Activated CD8-positive, alpha-beta T cell treated with anti-CD3 and anti-CD28 coated beads, Interleukin-2, amount 10 ng/mL, durations not matched to agents 7 days and 5 days (primary cell): ENCODE measurements around the gene KREMEN1. TPM values are rescaled to one million over a fixed set of nuclear protein-coding genes. Genes with fewer than 3 reads are reported as not detected.

ENCODE experiments used
- ATAC-seq: fragments of 150-1000 bp; cut with Tn5 transposase; one replicate; pipeline ENCODE4 v1.10.0; 2021; ENCODE audit warnings: moderate library complexity
- CTCF ChIA-PET: fragments of 350-600 bp; sonication (Branson Sonifier 250); formaldehyde crosslinking; loops from one replicate; lab custom pipeline; 2021; ENCODE audit warnings: antibody characterized with exemption; lab: Charles Lee
- POLR2A ChIA-PET: fragments of 350-600 bp; sonication (Branson Sonifier 250); formaldehyde crosslinking; loops from one replicate; lab custom pipeline; 2021; ENCODE audit warnings: antibody characterized with exemption; lab: Charles Lee
- DNase-seq: peaks from one replicate; pipeline ENCODE4 v3.0.0-alpha.2; 2020
- H3K27ac Mint-ChIP-seq: one replicate; pipeline ENCODE4 v1.8.0; 2021; ENCODE audit warnings: mild to moderate bottlenecking, mixed read lengths
- H3K27me3 Mint-ChIP-seq: one replicate; pipeline ENCODE4 v1.8.0; 2021; ENCODE audit warnings: low read depth, mixed read lengths
- H3K36me3 Mint-ChIP-seq: one replicate; pipeline ENCODE4 v1.8.0; 2021; ENCODE audit warnings: low read depth, mixed read lengths
- H3K4me1 Mint-ChIP-seq: one replicate; pipeline ENCODE4 v1.8.0; 2021; ENCODE audit warnings: low read depth, mixed read lengths
- H3K4me3 Mint-ChIP-seq: one replicate; pipeline ENCODE4 v1.8.0; 2021; ENCODE audit warnings: mild to moderate bottlenecking, mixed read lengths
- H3K9me3 Mint-ChIP-seq: one replicate; pipeline ENCODE4 v1.8.0; 2022; ENCODE audit warnings: mixed read lengths; ENCODE audit not compliant: insufficient read depth
- total RNA-seq, 2 experiments: library from RNA; stranded (reverse); gene quantifications; one replicate each; pipeline ENCODE4 v1.2.3, GENCODE V29; 2021

Gene KREMEN1
- total RNA-seq, 2 experiments from 2014 or later, result 0.16 TPM; not detected in 1

- Mint-ChIP-seq H3K27ac (no peak overlapping the region), H3K27me3 (peaks cover 4% of the 10 kb centered on the region), H3K4me3 (no peak overlapping the region), H3K4me1 (no peaks in the 10 kb centered on the region), H3K9me3 (no peaks in the 10 kb centered on the region), H3K36me3 (no peaks in the 10 kb centered on the region)
- ChIA-PET POLR2A (interaction anchor here (0.7 kb wide), 1 partner anchor 14 kb away, joined by 3 read pairs; no protein-coding TSS in a partner anchor), CTCF (interaction anchor here (1.5 kb wide), 1 partner anchor 9 kb away, joined by 5 read pairs; no protein-coding TSS in a partner anchor)
- ATAC-seq (no peak), DNase-seq (no peak)
Measured at GRCh38 chr22:29050457-29050856, 22.4 kb upstream of the KREMEN1 start.

GRCh38 chr22:29053048-29053702 lies 19.7 kb upstream of the KREMEN1 start:
- no peak overlapping the region for H3K27ac Mint-ChIP-seq
- H3K4me1 Mint-ChIP-seq, result no peaks in the 10 kb centered on the region
- no peak overlapping the region for H3K4me3 Mint-ChIP-seq
- peaks cover 10% of the 10 kb centered on the region for H3K27me3 Mint-ChIP-seq
- ChIA-PET POLR2A (no interaction called here), CTCF (interaction anchor here (1.2 to 1.6 kb wide), 3 partner anchors 11 to 452 kb away, joined by 4 to 6 read pairs (median 5); no protein-coding TSS in a partner anchor)
- ATAC-seq (no peak), DNase-seq (no peak)
- no peaks in the 10 kb centered on the region for H3K9me3 Mint-ChIP-seq
- no peaks in the 10 kb centered on the region for H3K36me3 Mint-ChIP-seq

DNA sequence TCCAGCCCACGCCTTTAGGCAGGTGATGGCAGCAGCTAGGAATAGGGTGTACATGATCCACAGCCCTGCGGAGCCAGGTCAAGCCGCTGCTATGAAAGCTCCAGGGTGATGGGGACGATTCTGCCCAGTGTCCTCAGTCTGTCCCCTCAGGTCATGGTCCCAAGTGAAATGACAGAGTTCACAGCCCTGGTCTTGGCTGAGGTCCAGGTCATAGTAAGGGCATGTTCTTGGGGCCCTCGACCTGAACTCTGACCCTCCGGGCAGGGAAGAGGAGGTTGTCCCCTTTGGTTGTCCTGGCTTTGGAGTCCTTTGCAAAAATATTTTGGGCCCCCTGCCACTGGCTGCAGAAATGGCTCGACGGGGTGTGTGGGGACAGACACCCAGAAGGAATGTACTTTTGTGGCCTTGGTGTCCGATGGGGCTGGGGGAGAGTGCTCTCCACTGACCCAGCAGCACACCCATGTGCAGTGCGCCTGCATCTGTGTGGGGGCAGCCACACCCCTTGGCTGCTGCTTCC lies 18.5 kb upstream of the KREMEN1 start:
- peaks cover 10% of the 10 kb centered on the region for H3K27me3 Mint-ChIP-seq
- ATAC-seq, result no peak
- DNase-seq, result no peak
- H3K4me1 Mint-ChIP-seq, result no peaks in the 10 kb centered on the region
- ChIA-PET CTCF (interaction anchor here (1.1 to 1.6 kb wide), 3 partner anchors 13 to 453 kb away, joined by 3 to 4 read pairs (median 4); no protein-coding TSS in a partner anchor), POLR2A (no interaction called here)
- no peak overlapping the region for H3K27ac Mint-ChIP-seq
- no peak overlapping the region for H3K4me3 Mint-ChIP-seq
- no peaks in the 10 kb centered on the region for H3K9me3 Mint-ChIP-seq
- no peaks in the 10 kb centered on the region for H3K36me3 Mint-ChIP-seq

- DNase-seq (no peak), ATAC-seq (no peak)
- H3K9me3 Mint-ChIP-seq, result no peaks in the 10 kb centered on the region
- POLR2A ChIA-PET, result no interaction called here
- no peaks in the 10 kb centered on the region for H3K36me3 Mint-ChIP-seq
- H3K27me3 Mint-ChIP-seq, result peaks cover 15% of the 10 kb centered on the region
- CTCF ChIA-PET, result interaction anchor here (1.1 to 1.9 kb wide), 4 partner anchors 14 to 98 kb away, joined by 3 to 7 read pairs (median 4); no protein-coding TSS in a partner anchor
- H3K27ac Mint-ChIP-seq, result no peak overlapping the region
- no peak overlapping the region for H3K4me3 Mint-ChIP-seq
- no peaks in the 10 kb centered on the region for H3K4me1 Mint-ChIP-seq
Measured at GRCh38 chr22:29055192-29055830, 17.5 kb upstream of the KREMEN1 start.

GRCh38 chr22:29056472-29056871 lies 16.4 kb upstream of the KREMEN1 start:
- Mint-ChIP-seq H3K27me3 (peaks cover 25% of the 10 kb centered on the region), H3K4me3 (no peak overlapping the region), H3K4me1 (no peaks in the 10 kb centered on the region), H3K9me3 (no peaks in the 10 kb centered on the region), H3K36me3 (no peaks in the 10 kb centered on the region), H3K27ac (no peak overlapping the region)
- ChIA-PET POLR2A (interaction anchor here (0.9 kb wide), 1 partner anchor 137 kb away, joined by 3 read pairs; no protein-coding TSS in a partner anchor), CTCF (interaction anchor here (1.0 to 1.9 kb wide), 4 partner anchors 9 to 201 kb away, joined by 3 to 7 read pairs (median 3); no protein-coding TSS in a partner anchor)
- DNase-seq (no peak), ATAC-seq (no peak)

GRCh38 chr22:29060251-29060869 lies 12.5 kb upstream of the KREMEN1 start:
- no peaks in the 10 kb centered on the region for H3K9me3 Mint-ChIP-seq
- H3K27ac Mint-ChIP-seq, result no peak overlapping the region
- POLR2A ChIA-PET, result no interaction called here
- H3K27me3 Mint-ChIP-seq, result peaks cover 45% of the 10 kb centered on the region
- no peak for DNase-seq
- no peak overlapping the region for H3K4me3 Mint-ChIP-seq
- ATAC-seq, result no peak
- CTCF ChIA-PET, result no interaction called here
- no peaks in the 10 kb centered on the region for H3K36me3 Mint-ChIP-seq
- peaks cover 3% of the 10 kb centered on the region for H3K4me1 Mint-ChIP-seq

DNA sequence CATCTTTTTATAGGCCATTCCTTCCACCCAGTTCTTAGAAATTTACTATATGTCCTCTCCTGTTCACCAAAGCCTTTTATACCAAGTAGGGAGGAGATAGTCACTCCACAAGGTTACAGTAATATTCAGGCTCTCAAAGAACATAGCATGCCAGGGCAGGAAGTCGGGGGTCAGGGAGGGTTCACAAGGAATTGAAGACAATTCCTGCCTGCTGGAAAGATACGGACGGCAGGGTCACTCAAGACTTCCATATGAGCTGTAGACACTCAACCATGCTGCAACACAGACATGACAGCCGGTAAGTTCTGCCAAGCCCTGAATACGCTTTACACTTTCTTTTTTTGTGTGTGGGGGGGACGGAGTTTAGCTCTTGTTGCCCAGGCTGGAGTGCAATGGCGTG lies 11.9 kb upstream of the KREMEN1 start:
- H3K27ac Mint-ChIP-seq, result no peak overlapping the region
- H3K9me3 Mint-ChIP-seq, result no peaks in the 10 kb centered on the region
- ChIA-PET POLR2A (no interaction called here), CTCF (no interaction called here)
- DNase-seq (no peak), ATAC-seq (no peak)
- no peak overlapping the region for H3K4me3 Mint-ChIP-seq
- H3K36me3 Mint-ChIP-seq, result no peaks in the 10 kb centered on the region
- peaks cover 9% of the 10 kb centered on the region for H3K4me1 Mint-ChIP-seq
- peaks cover 42% of the 10 kb centered on the region for H3K27me3 Mint-ChIP-seq

- Mint-ChIP-seq H3K27ac (no peak within 1 kb of the TSS), H3K27me3 (peaks cover 48% of the 10 kb centered on the region), H3K4me3 (no peak within 1 kb of the TSS), H3K36me3 (no peaks in the 10 kb centered on the region), H3K9me3 (no peaks in the 10 kb centered on the region), H3K4me1 (peaks cover 12% of the 10 kb centered on the region)
- DNase-seq (no peak), ATAC-seq (no peak)
- CTCF ChIA-PET, result no interaction called here
- POLR2A ChIA-PET, result no interaction called here
Measured at GRCh38 chr22:29061773-29062172, 11.1 kb upstream of the KREMEN1 start, which contains the start of gene C22orf31. TSS of gene C22orf31 (minus strand) at chr22:29061831. CDS start at chr22:29061792, 39 bp downstream.

GRCh38 chr22:29062286-29062821 lies 10.5 kb upstream of the KREMEN1 start:
- peaks cover 52% of the 10 kb centered on the region for H3K27me3 Mint-ChIP-seq
- no peak overlapping the region for H3K27ac Mint-ChIP-seq
- CTCF ChIA-PET, result no interaction called here
- H3K36me3 Mint-ChIP-seq, result no peaks in the 10 kb centered on the region
- H3K4me3 Mint-ChIP-seq, result no peak overlapping the region
- ATAC-seq, result no peak
- no peaks in the 10 kb centered on the region for H3K9me3 Mint-ChIP-seq
- peaks cover 12% of the 10 kb centered on the region for H3K4me1 Mint-ChIP-seq
- POLR2A ChIA-PET, result no interaction called here
- DNase-seq, result no peak

GRCh38 chr22:29065468-29066190 lies 7.2 kb upstream of the KREMEN1 start:
- no peaks in the 10 kb centered on the region for H3K36me3 Mint-ChIP-seq
- no peak overlapping the region for H3K4me3 Mint-ChIP-seq
- ChIA-PET CTCF (interaction anchor here (1.2 to 1.8 kb wide), 2 partner anchors 9 to 89 kb away, joined by 3 to 5 read pairs; no protein-coding TSS in a partner anchor), POLR2A (no interaction called here)
- H3K4me1 Mint-ChIP-seq, result peaks cover 12% of the 10 kb centered on the region
- DNase-seq (no peak), ATAC-seq (no peak)
- no peaks in the 10 kb centered on the region for H3K9me3 Mint-ChIP-seq
- H3K27me3 Mint-ChIP-seq, result peaks cover 61% of the 10 kb centered on the region
- H3K27ac Mint-ChIP-seq, result no peak overlapping the region

GRCh38 chr22:29069463-29069862 lies 3.4 kb upstream of the KREMEN1 start:
- POLR2A ChIA-PET, result no interaction called here
- DNase-seq (no peak), ATAC-seq (no peak)
- no peak overlapping the region for H3K27ac Mint-ChIP-seq
- H3K4me3 Mint-ChIP-seq, result no peak overlapping the region
- no peaks in the 10 kb centered on the region for H3K9me3 Mint-ChIP-seq
- H3K27me3 Mint-ChIP-seq, result peaks cover 63% of the 10 kb centered on the region
- H3K4me1 Mint-ChIP-seq, result peaks cover 31% of the 10 kb centered on the region
- no peaks in the 10 kb centered on the region for H3K36me3 Mint-ChIP-seq
- CTCF ChIA-PET, result no interaction called here
